ENCODE data around the gene AKAP1. TPM values are rescaled to one million over a fixed set of nuclear protein-coding genes. Genes with fewer than 3 reads are reported as not detected.

Gene AKAP1
- total RNA-seq: 19.9 and 23.5 TPM in 2 replicates

GRCh38 chr17:57084802-57085447 is at the start of gene AKAP1:
TSS of gene AKAP1 (plus strand) at chr17:57085246. CDS start at chr17:57105465, 20,219 bp downstream.

Other genes starting within 250 kb of the AKAP1 start
- gene TRIM25, start 171.2 kb upstream of the AKAP1 start, total RNA-seq: 24.3 and 36.1 TPM in 2 replicates
- gene COIL, start 124.2 kb upstream of the AKAP1 start, total RNA-seq: 12.7 and 15.5 TPM in 2 replicates
- gene SCPEP1, start 107.1 kb upstream of the AKAP1 start, total RNA-seq: 31.9 and 36.4 TPM in 2 replicates
- 5.0 and 8.3 TPM in 2 replicates for gene MSI2, start 171.3 kb downstream of the AKAP1 start, total RNA-seq

Data from dermis lymphatic vessel endothelial cell (primary cell).